Measurements from ENCODE around the gene TEX13D.

The TEX13D gene

GRCh38 chrX:124348885-124349453 is 16.5 kb downstream of the TEX13D start:
- DNase-seq: no peak

GRCh38 chrX:124354648-124355047 is 22.2 kb downstream of the TEX13D start:
- no peak for DNase-seq

- no peak for DNase-seq
Observed at GRCh38 chrX:124358800-124359383, 26.4 kb downstream of the TEX13D start.

- no peak for DNase-seq
Observed at GRCh38 chrX:124362072-124362471, 29.6 kb downstream of the TEX13D start.

- no peak for DNase-seq
Observed at GRCh38 chrX:124362761-124363160, 30.3 kb downstream of the TEX13D start.

- no peak for DNase-seq
Observed at GRCh38 chrX:124369722-124370121, 37.3 kb downstream of the TEX13D start.

GRCh38 chrX:124373348-124373747 is 40.9 kb downstream of the TEX13D start:
- DNase-seq: no peak

GRCh38 chrX:124378643-124379042 is 46.2 kb downstream of the TEX13D start:
- no peak for DNase-seq

- DNase-seq: no peak
Observed at GRCh38 chrX:124383354-124383753, 50.9 kb downstream of the TEX13D start.

- no peak for DNase-seq
Observed at GRCh38 chrX:124386401-124386800, 53.9 kb downstream of the TEX13D start.
